HepG2 (cell line): ENCODE results near the gene OBI1. TPM values are rescaled to one million over a fixed set of nuclear protein-coding genes. Genes with fewer than 3 reads are reported as not detected.

ENCODE experiments used
- GFI1 ChIP-seq: sonication (generic); formaldehyde crosslinking; IDR thresholded peaks from 2 replicates; pipeline ENCODE4 v1.5.0; 2020; ENCODE audit warnings: missing genetic modification reagents, mild to moderate bottlenecking, borderline replicate concordance
- HDAC2 ChIP-seq: sonication (generic); formaldehyde crosslinking; IDR thresholded peaks from 2 replicates; pipeline ENCODE4 v1.4.0; 2020; ENCODE audit warnings: missing genetic modification reagents
- MED1 ChIP-seq: sonication (generic); formaldehyde crosslinking; IDR thresholded peaks from 2 replicates; pipeline ENCODE4 v1.4.0; 2020; ENCODE audit warnings: missing genetic modification reagents
- MIXL1 ChIP-seq: IDR thresholded peaks from 2 replicates; pipeline ENCODE4 v1.6.1; 2016
- MLX ChIP-seq: IDR thresholded peaks from 2 replicates; pipeline ENCODE4 v1.6.1; 2016
- PHF21A ChIP-seq: sonication (generic); formaldehyde crosslinking; IDR thresholded peaks from 2 replicates; pipeline ENCODE4 v1.5.0; 2020; ENCODE audit warnings: mild to moderate bottlenecking, missing genetic modification reagents
- PITX1 ChIP-seq: sonication (generic); formaldehyde crosslinking; IDR thresholded peaks from 2 replicates; pipeline ENCODE4 v1.5.1; 2020; ENCODE audit warnings: mild to moderate bottlenecking, missing genetic modification reagents
- PPARG ChIP-seq: conservative IDR thresholded peaks from 2 replicates; pipeline ENCODE4 v1.6.1; 2016; ENCODE audit warnings: missing biosample characterization, missing genetic modification reagents
- RXRA ChIP-seq: sonication (generic); formaldehyde crosslinking; IDR thresholded peaks from 2 replicates; pipeline ENCODE4 v1.5.1; 2020; ENCODE audit warnings: missing genetic modification reagents
- RXRB ChIP-seq: IDR thresholded peaks from 2 replicates; pipeline ENCODE4 v1.6.1; 2016; ENCODE audit warnings: borderline replicate concordance, missing genetic modification reagents, missing compliant biosample characterization
- TFDP2 ChIP-seq: sonication (generic); formaldehyde crosslinking; IDR thresholded peaks from 2 replicates; pipeline ENCODE4 v1.4.0; 2020; ENCODE audit warnings: missing genetic modification reagents
- YEATS4 ChIP-seq: sonication (generic); formaldehyde crosslinking; IDR thresholded peaks from 2 replicates; pipeline ENCODE4 v1.4.0; 2020; ENCODE audit warnings: missing genetic modification reagents, borderline replicate concordance
- ZFY ChIP-seq: sonication (generic); formaldehyde crosslinking; IDR thresholded peaks from 2 replicates; pipeline ENCODE4 v1.4.0; 2020; ENCODE audit warnings: missing genetic modification reagents
- ZNF710 ChIP-seq: sonication (generic); formaldehyde crosslinking; IDR thresholded peaks from 2 replicates; pipeline ENCODE4 v1.5.0; 2020; ENCODE audit warnings: mild to moderate bottlenecking, missing genetic modification reagents, borderline replicate concordance
- polyA plus RNA-seq, 8 experiments: library from polyadenylated mRNA; depleted of rRNA in 3 of 8; stranded (reverse) in 7 of 8; unstranded in 1 of 8; fragments of >200 nt; fragmentation: Illumina TruSeq in 4 of 8; extraction: Trizol in 4 of 8; gene quantifications; 2 replicates each; pipeline versions ENCODE4 v1.2.1 to v1.2.3, GENCODE V29; 2011 to 2016; ENCODE audit warnings: low read depth in 4 of 8, missing spikeins in 1 of 8, mixed read lengths in 1 of 8; ENCODE audit not compliant: insufficient read depth in 1 of 8
- total RNA-seq, 5 experiments: library from RNA; depleted of rRNA; stranded (reverse); fragments of >200 nt; fragmentation: Illumina TruSeq; extraction: Trizol; gene quantifications; 2 replicates each; pipeline ENCODE4 v1.2.3, GENCODE V29; 2016; ENCODE audit warnings: low read depth in 1 of 5
- TF ChIP-seq, protein P1 (sequence below): IDR thresholded peaks from 2 replicates; pipeline ENCODE4 v1.4.0; 2020; ENCODE audit warnings: mild to moderate bottlenecking, missing genetic modification reagents

OBI1 gene
- total and polyA plus RNA-seq, 2 of the 13 experiments (the other 11 are each of a cell fraction or from before 2014, with no cell fraction given), result 7.8 to 23.5 TPM

DNA sequence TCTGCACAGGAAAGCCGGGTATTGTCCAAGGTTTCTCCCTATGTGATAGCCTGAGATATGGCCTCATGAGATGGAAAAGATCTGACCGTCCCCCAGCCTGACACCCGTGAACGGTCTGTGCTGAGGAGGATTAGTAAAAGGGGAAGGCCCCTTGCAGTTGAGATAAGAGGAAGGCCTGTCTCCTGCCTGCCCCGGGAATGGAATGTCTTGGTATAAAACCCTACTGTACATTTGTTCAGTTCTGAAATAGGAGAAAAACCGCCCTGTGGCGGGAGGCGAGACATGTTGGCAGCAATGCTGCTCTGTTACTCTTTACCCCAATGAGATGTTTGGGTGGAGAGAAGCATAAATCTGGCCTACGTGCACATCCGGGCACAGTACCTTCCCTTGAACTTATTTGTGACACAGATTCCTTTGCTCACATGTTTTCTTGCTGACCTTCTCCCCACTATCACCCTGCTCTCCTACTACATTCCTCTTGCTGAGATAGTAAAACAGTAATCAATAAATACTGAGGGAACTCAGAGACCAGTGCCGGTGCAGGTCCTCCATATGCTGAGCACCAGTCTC is 11.8 kb downstream of the OBI1 start (continued):
- 0 out of 2 replicates have a peak, but pooled peaks have one; percentile 23 for TF ChIP-seq MLX (CRISPR knock-in tag)
- TF ChIP-seq PITX1 (CRISPR knock-in tag), result peak; percentile 32
- peak; percentile 29; the same call in 1 of the 2 replicates for TF ChIP-seq ZFY (CRISPR knock-in tag)
- TF ChIP-seq RXRB (CRISPR knock-in tag), result peak; percentile 84
- TF ChIP-seq HDAC2 (CRISPR knock-in tag), result 0 out of 2 replicates have a peak, but pooled peaks have one; percentile 26
- TF ChIP-seq ZNF710, result peak; percentile 64; the same call in 1 of the 2 replicates
- TF ChIP-seq MED1 (CRISPR knock-in tag), result peak; percentile 85
- peak; percentile 53; the same call in 1 of the 2 replicates for TF ChIP-seq GFI1 (CRISPR knock-in tag)
- TF ChIP-seq MIXL1 (CRISPR knock-in tag), result peak; percentile 45; the same call in 1 of the 2 replicates
- peak; percentile 31; the same call in 1 of the 2 replicates for TF ChIP-seq RXRA
- peak; percentile 87 for TF ChIP-seq PPARG (CRISPR knock-in tag)
- 0 out of 2 replicates have a peak, but pooled peaks have one; percentile 11 for TF ChIP-seq TFDP2 (CRISPR knock-in tag)
- TF ChIP-seq YEATS4 (CRISPR knock-in tag), result 0 out of 2 replicates have a peak, but pooled peaks have one; percentile 13
- peak; percentile 42; the same call in 1 of the 2 replicates for TF ChIP-seq PHF21A (CRISPR knock-in tag)
- TF ChIP-seq, protein P1, sequence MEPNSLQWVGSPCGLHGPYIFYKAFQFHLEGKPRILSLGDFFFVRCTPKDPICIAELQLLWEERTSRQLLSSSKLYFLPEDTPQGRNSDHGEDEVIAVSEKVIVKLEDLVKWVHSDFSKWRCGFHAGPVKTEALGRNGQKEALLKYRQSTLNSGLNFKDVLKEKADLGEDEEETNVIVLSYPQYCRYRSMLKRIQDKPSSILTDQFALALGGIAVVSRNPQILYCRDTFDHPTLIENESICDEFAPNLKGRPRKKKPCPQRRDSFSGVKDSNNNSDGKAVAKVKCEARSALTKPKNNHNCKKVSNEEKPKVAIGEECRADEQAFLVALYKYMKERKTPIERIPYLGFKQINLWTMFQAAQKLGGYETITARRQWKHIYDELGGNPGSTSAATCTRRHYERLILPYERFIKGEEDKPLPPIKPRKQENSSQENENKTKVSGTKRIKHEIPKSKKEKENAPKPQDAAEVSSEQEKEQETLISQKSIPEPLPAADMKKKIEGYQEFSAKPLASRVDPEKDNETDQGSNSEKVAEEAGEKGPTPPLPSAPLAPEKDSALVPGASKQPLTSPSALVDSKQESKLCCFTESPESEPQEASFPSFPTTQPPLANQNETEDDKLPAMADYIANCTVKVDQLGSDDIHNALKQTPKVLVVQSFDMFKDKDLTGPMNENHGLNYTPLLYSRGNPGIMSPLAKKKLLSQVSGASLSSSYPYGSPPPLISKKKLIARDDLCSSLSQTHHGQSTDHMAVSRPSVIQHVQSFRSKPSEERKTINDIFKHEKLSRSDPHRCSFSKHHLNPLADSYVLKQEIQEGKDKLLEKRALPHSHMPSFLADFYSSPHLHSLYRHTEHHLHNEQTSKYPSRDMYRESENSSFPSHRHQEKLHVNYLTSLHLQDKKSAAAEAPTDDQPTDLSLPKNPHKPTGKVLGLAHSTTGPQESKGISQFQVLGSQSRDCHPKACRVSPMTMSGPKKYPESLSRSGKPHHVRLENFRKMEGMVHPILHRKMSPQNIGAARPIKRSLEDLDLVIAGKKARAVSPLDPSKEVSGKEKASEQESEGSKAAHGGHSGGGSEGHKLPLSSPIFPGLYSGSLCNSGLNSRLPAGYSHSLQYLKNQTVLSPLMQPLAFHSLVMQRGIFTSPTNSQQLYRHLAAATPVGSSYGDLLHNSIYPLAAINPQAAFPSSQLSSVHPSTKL (CRISPR knock-in tag), result peak; percentile 62
